ENCODE data around the gene RNF20. TPM values are rescaled to one million over a fixed set of nuclear protein-coding genes. Genes with fewer than 3 reads are reported as not detected.

RNF20 gene
- total RNA-seq, 2 donors from 2014 or later = 42.1 to 49.9 TPM

DNA sequence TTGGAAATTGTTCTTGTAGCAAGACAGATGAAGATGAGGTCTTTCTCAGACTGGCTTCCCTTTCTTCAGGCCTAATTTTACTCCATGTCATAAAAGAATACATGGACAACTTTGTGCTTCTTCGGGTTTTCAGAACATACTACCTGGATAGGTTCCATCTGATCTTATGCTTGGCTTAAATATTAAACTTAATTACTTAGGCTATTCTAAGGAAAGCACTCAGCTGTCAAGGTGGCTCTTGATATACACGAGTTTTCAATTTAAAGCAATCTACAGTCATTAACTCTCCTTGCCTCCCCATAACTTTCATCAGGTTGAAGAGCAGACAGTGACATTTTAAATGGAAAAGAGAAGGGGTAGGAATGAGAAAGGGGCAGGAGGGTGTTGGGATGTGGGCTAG lies 70.6 kb downstream of the RNF20 start:
- no peak for ATAC-seq
- no peak for DNase-seq (ENCODE audit: low spot score in 2 of 2)
- H3K36me3 Mint-ChIP-seq = no peaks in the 10 kb centered on the region
- H3K27ac Mint-ChIP-seq = no peak overlapping the region
- H3K9me3 Mint-ChIP-seq = no peaks in the 10 kb centered on the region

DNA sequence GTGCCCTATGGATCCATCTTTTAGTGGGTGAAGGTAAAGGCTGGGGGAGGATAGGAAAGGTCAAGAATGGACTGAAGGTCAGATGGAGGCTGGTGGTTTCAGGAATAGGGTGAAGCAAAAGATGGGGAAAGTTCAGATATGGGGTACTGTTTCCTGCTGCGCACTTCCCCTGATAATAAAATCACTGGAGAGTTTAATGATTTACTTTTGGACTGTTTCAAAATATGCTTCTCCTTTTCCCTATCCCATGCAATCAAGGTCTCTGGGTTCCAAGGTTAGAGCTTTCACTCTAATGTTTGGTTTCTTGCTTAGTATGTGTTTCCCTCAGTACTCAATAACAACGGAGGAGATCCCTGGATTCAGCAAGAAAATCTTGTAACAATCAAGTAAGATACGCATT lies 71.9 kb downstream of the RNF20 start:
- ATAC-seq (no peak), DNase-seq (ENCODE audit: low spot score in 2 of 2) (no peak)
- no peaks in the 10 kb centered on the region for H3K36me3 Mint-ChIP-seq
- no peaks in the 10 kb centered on the region for H3K9me3 Mint-ChIP-seq
- H3K27ac Mint-ChIP-seq = no peak overlapping the region

Other genes with a start within 250 kb of the RNF20 start
- not detected for gene BAAT, start 148.8 kb upstream of the RNF20 start, total RNA-seq
- 10 to 100 TPM in 1 of 2 donors, 1 to 10 TPM in 1; 9.5 to 14.1 TPM for gene MRPL50, start 135.2 kb upstream of the RNF20 start, total RNA-seq
- gene ZNF189, start 135.0 kb upstream of the RNF20 start, total RNA-seq = 10 to 100 TPM in 1 of 2 donors, 1 to 10 TPM in 1; 8.8 to 10.5 TPM
- not detected for gene ALDOB, start 98.1 kb upstream of the RNF20 start, total RNA-seq
- not detected for gene PPP3R2, start 61.1 kb downstream of the RNF20 start, total RNA-seq
- gene GRIN3A, start 204.8 kb downstream of the RNF20 start, total RNA-seq = under 1 TPM in 1 of 2 donors, not detected in 1; 0.02 TPM

Data from activated naive CD4-positive, alpha-beta T cell treated with anti-CD3 and anti-CD28 coated beads, Interleukin-2, amount 50 U/mL, for 72 hours (primary cell).